T-helper 17 cell (primary cell): ENCODE data around the gene IRF4. TPM values are rescaled to one million over a fixed set of nuclear protein-coding genes. Genes with fewer than 3 reads are reported as not detected.

Source experiments
- ATAC-seq: fragments of 150-1000 bp; cut with Tn5 transposase; 2 replicates; pipeline ENCODE4 v1.10.0; 2021; ENCODE audit warnings: mild to moderate bottlenecking, moderate library complexity
- DNase-seq, 3 donors: peaks; one replicate each; pipeline versions ENCODE4 v3.0.0 to v3.0.0-alpha.2; 2020 to 2021
- H3K9me3 ChIP-seq: one replicate; pipeline ENCODE4 v1.7.0; 2013; ENCODE audit warnings: low read length, mild to moderate bottlenecking; ENCODE audit not compliant: control insufficient read depth, poor library complexity, severe bottlenecking
- H3K27ac Mint-ChIP-seq: one replicate; pipeline ENCODE4 v1.8.0; 2022; ENCODE audit warnings: mild to moderate bottlenecking, moderate library complexity, mixed read lengths
- H3K27me3 Mint-ChIP-seq: one replicate; pipeline ENCODE4 v1.8.0; 2022; ENCODE audit warnings: mixed read lengths
- H3K36me3 Mint-ChIP-seq: one replicate; pipeline ENCODE4 v1.8.0; 2022; ENCODE audit warnings: low read depth, mixed read lengths
- H3K4me1 Mint-ChIP-seq: one replicate; pipeline ENCODE4 v1.8.0; 2022; ENCODE audit warnings: mild to moderate bottlenecking, mixed read lengths
- H3K4me3 Mint-ChIP-seq: one replicate; pipeline ENCODE4 v1.8.0; 2022; ENCODE audit warnings: mild to moderate bottlenecking, moderate library complexity, mixed read lengths
- total RNA-seq, 4 donors: library from RNA in 2 of 4; stranded (reverse) in 2 of 4; gene quantifications; one replicate each; pipeline ENCODE4 v1.2.3 and lab custom pipeline; 2022 to 2026

IRF4 gene
- total RNA-seq, 2 donors from 2014 or later: 16.6 to 32.8 TPM

- no peak overlapping the region for H3K27ac Mint-ChIP-seq
Observed at GRCh38 chr6:357261-357790, 34.2 kb upstream of the IRF4 start.

DNA sequence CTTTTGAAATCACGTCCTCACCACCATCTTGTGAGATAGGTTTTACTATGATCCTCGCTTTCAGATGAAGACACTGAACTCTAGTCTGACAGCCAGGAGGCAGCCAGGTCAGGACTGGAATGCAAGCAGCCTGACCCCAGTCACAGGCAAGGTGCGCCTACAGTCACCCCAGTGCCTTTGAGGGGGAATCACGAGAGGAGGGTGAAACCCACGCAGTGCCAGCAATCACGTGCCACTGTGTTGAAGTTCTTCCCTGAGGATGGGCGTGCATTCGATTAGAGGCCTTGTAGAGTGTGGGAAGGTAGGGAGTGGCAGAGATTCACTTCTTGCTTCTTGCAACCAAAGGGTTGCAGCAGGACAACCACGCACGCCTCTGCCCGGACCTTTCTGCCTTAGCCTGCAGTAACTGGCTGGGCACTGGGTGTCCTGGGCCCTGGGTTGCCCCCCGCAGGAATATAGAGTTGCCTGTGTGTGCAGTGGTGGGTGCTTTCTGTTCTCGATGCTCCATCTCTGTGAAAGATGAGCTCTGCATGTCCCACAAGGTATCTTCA, 33.7 kb upstream of the IRF4 start:
- H3K4me3 Mint-ChIP-seq: no peak overlapping the region
- H3K27ac Mint-ChIP-seq: no peak overlapping the region
- no peaks in the 10 kb centered on the region for H3K9me3 ChIP-seq
- H3K4me1 Mint-ChIP-seq: peaks cover 8% of the 10 kb centered on the region
- DNase-seq (no peak), ATAC-seq (no peak)
- H3K27me3 Mint-ChIP-seq: no peaks in the 10 kb centered on the region
- peaks cover 2% of the 10 kb centered on the region for H3K36me3 Mint-ChIP-seq

More at GRCh38 chr6:357261-357790, 34.2 kb upstream of the IRF4 start:
- DNase-seq: no peak
- no peaks in the 10 kb centered on the region for H3K9me3 ChIP-seq
- Mint-ChIP-seq H3K4me1 (peaks cover 8% of the 10 kb centered on the region), H3K27me3 (no peaks in the 10 kb centered on the region), H3K36me3 (peaks cover 2% of the 10 kb centered on the region), H3K4me3 (no peak overlapping the region)
- no peak for ATAC-seq

DNA sequence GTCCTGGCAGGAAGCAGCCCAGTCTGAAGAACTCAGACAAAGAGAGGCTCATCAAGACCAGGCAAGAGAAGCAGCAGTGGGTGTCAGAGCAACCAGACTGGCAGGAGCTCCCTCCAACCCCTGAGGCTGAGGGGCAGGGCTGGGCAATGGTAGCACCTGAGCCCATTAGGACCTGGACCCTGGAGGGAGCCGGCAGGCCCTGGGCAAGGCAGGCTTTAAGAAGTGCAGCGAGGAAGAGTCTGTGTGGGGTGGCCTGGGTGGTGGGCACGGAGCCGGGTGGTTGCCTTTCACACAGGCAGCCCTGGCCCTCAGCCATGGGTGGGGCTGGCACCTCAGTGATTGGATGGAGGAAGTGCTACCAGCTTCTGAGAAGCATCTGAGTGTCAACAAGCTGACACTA, 33.1 kb upstream of the IRF4 start:
- H3K4me1 Mint-ChIP-seq: peaks cover 8% of the 10 kb centered on the region
- no peaks in the 10 kb centered on the region for H3K9me3 ChIP-seq
- no peaks in the 10 kb centered on the region for H3K27me3 Mint-ChIP-seq
- H3K4me3 Mint-ChIP-seq: no peak overlapping the region
- DNase-seq: no peak
- H3K27ac Mint-ChIP-seq: no peak overlapping the region
- ATAC-seq: peak; percentile 38
- H3K36me3 Mint-ChIP-seq: peaks cover 2% of the 10 kb centered on the region

DNA sequence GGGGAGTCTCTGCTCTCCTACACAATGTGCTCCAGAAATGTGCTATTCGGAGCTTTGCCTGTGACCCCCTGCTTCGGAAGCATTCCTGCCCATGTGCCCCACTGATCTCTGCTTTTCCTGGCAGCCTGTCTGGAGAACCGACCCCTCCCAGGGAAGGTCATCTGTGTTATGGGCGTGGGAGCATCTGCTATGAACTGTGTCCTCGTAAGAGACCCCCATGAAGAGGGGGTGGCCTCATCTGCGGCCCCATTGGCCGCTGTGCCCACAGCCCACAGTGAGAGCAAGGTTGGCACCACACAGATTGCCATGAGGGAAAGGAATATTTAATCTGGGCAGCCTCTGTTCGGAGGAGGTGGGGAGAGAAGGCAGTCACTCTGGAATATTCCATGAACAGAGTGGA, 32.7 kb upstream of the IRF4 start:
- Mint-ChIP-seq H3K36me3 (peaks cover 1% of the 10 kb centered on the region), H3K4me3 (no peak overlapping the region), H3K4me1 (peaks cover 8% of the 10 kb centered on the region), H3K27ac (no peak overlapping the region), H3K27me3 (no peaks in the 10 kb centered on the region)
- DNase-seq: no peak
- no peaks in the 10 kb centered on the region for H3K9me3 ChIP-seq
- no peak for ATAC-seq

GRCh38 chr6:359261-360035, 32.1 kb upstream of the IRF4 start:
- H3K36me3 Mint-ChIP-seq: no peaks in the 10 kb centered on the region

GRCh38 chr6:360349-360748, 31.2 kb upstream of the IRF4 start:
- H3K27ac Mint-ChIP-seq: no peak overlapping the region
- no peaks in the 10 kb centered on the region for H3K9me3 ChIP-seq
- no peak overlapping the region for H3K4me3 Mint-ChIP-seq
- DNase-seq: no peak
- H3K36me3 Mint-ChIP-seq: no peaks in the 10 kb centered on the region
- H3K4me1 Mint-ChIP-seq: peaks cover 6% of the 10 kb centered on the region
- ATAC-seq: no peak
- no peaks in the 10 kb centered on the region for H3K27me3 Mint-ChIP-seq

More at GRCh38 chr6:359261-360035, 32.1 kb upstream of the IRF4 start:
- no peak for ATAC-seq
- Mint-ChIP-seq H3K27ac (no peak overlapping the region), H3K27me3 (no peaks in the 10 kb centered on the region), H3K4me1 (peaks cover 6% of the 10 kb centered on the region), H3K4me3 (no peak overlapping the region)
- DNase-seq: no peak
- no peaks in the 10 kb centered on the region for H3K9me3 ChIP-seq

GRCh38 chr6:360764-361373, 30.7 kb upstream of the IRF4 start:
- no peaks in the 10 kb centered on the region for H3K27me3 Mint-ChIP-seq
- no peak overlapping the region for H3K4me3 Mint-ChIP-seq
- peaks cover 5% of the 10 kb centered on the region for H3K4me1 Mint-ChIP-seq
- H3K27ac Mint-ChIP-seq: no peak overlapping the region
- H3K9me3 ChIP-seq: no peaks in the 10 kb centered on the region
- no peaks in the 10 kb centered on the region for H3K36me3 Mint-ChIP-seq
- ATAC-seq (no peak), DNase-seq (no peak)

- Mint-ChIP-seq H3K27ac (no peak overlapping the region), H3K36me3 (no peaks in the 10 kb centered on the region), H3K4me3 (no peak overlapping the region), H3K4me1 (peaks cover 3% of the 10 kb centered on the region), H3K27me3 (no peaks in the 10 kb centered on the region)
- no peak for DNase-seq
- no peak for ATAC-seq
- H3K9me3 ChIP-seq: no peaks in the 10 kb centered on the region
Observed at GRCh38 chr6:361411-362132, 30.0 kb upstream of the IRF4 start.

- no peaks in the 10 kb centered on the region for H3K36me3 Mint-ChIP-seq
Observed at GRCh38 chr6:362231-362923, 29.2 kb upstream of the IRF4 start.

GRCh38 chr6:362924-363249, 28.7 kb upstream of the IRF4 start:
- Mint-ChIP-seq H3K4me3 (no peak overlapping the region), H3K27ac (no peak overlapping the region), H3K4me1 (no peaks in the 10 kb centered on the region), H3K27me3 (no peaks in the 10 kb centered on the region), H3K36me3 (no peaks in the 10 kb centered on the region)
- H3K9me3 ChIP-seq: no peaks in the 10 kb centered on the region
- DNase-seq (no peak), ATAC-seq (no peak)

More at GRCh38 chr6:362231-362923, 29.2 kb upstream of the IRF4 start:
- DNase-seq (no peak), ATAC-seq (no peak)
- H3K27me3 Mint-ChIP-seq: no peaks in the 10 kb centered on the region
- no peaks in the 10 kb centered on the region for H3K9me3 ChIP-seq
- no peak overlapping the region for H3K4me3 Mint-ChIP-seq
- H3K4me1 Mint-ChIP-seq: peaks cover 3% of the 10 kb centered on the region
- no peak overlapping the region for H3K27ac Mint-ChIP-seq

DNA sequence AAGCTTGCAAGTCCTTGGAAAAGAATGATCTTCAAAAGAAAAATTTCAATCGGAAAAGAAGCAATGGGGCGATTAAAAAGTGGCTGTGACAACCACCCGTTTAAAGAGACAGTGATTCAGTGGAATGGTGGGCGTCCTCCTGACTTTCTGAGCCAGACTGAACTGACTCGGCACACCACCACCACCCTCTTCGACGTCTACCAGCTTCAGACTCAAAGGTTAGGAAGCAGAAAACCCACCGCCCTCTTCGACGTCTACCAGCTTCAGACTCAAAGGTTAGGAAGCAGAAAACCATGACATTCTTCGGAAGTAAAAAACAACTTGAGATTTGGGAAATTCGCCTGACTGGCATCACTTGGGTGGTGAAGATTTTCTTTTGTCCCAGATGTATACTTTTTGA, 28.3 kb upstream of the IRF4 start:
- Mint-ChIP-seq H3K36me3 (no peaks in the 10 kb centered on the region), H3K27ac (no peak overlapping the region), H3K4me1 (no peaks in the 10 kb centered on the region), H3K4me3 (peak overlapping the region; percentile 5), H3K27me3 (no peaks in the 10 kb centered on the region)
- ATAC-seq (no peak), DNase-seq (no peak)
- no peaks in the 10 kb centered on the region for H3K9me3 ChIP-seq

GRCh38 chr6:363909-364308, 27.6 kb upstream of the IRF4 start:
- Mint-ChIP-seq H3K4me1 (no peaks in the 10 kb centered on the region), H3K4me3 (no peak overlapping the region), H3K36me3 (no peaks in the 10 kb centered on the region), H3K27ac (no peak overlapping the region), H3K27me3 (no peaks in the 10 kb centered on the region)
- ATAC-seq (no peak), DNase-seq (no peak)
- no peaks in the 10 kb centered on the region for H3K9me3 ChIP-seq
